HG03139 (cell line): ENCODE measurements around the gene MAB21L3.

ENCODE experiments used
- ATAC-seq: cut with Tn5 transposase; IDR thresholded peaks from one replicate; pipeline ENCODE4 v1.9.1; 2021; ENCODE audit not compliant: unreplicated experiment

The MAB21L3 gene

DNA sequence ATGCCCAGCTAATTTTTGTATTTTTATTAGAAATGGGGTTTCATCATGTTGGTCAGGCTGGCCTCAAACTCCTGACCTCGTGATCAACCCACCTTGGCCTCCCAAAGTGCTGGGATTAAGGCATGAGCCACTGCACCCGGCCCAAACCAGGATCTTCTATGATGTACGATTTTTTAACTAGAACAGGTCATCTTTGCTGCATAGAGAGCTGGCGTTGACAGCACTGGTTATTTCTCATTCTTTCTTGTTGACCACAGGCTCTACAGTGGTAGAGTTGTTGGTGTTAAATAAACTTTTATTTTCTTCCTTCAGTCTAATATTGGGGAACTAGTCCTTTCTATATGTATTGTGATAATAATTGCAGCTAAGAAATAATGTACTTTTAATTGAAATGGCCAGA, 3.8 kb upstream of the MAB21L3 start:
- ATAC-seq = no peak

DNA sequence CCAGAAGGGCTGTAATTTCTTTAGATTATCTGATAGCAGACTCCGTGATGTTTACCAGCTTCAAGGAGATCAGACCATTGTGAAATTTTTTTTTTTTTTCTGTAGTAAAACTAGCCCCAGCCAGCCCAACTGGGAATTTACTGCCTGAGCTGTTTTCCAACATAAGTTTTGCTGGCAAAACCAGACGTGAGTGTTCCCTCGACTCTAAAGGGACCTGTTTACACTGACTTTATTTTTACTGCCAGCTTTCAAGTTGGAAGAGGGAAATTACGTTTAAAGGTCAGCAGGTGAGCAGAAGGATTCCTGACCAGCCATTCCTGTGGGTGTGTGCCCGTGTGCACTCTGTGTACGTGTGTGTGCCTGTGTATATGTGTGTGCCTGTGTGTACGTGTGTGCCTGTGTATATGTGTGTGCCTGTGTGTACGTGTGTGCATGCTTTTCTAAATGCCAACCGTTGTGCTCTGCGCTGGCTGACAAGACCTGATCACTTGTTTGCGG, 374 bp downstream of the MAB21L3 start:
- no peak for ATAC-seq

- no peak for ATAC-seq
Measured at GRCh38 chr1:116112388-116113140, 1.4 kb downstream of the MAB21L3 start.

- ATAC-seq = no peak
Measured at GRCh38 chr1:116113615-116114014, 2.4 kb downstream of the MAB21L3 start.

- ATAC-seq = no peak
Measured at GRCh38 chr1:116115476-116116439, 4.6 kb downstream of the MAB21L3 start.

DNA sequence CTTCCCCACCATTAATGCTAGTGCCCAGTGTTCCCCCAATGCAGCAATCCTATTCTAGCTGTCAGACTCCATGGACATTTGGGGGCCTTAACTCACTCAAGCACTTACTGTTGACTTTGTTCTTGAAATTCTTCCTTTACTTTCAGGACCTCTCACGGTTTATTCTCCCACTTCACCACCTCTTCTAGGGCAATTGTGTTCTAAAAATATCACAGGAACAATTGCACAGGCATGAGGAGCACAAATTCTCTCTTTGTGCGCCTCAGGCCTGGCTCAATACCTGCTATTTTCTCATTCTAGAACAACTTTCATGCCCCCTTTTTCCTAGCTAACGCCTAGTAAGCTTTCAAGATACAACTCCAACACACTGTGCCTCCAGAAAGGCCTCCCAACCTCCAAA, 7.3 kb downstream of the MAB21L3 start:
- ATAC-seq = no peak

- ATAC-seq = no peak
Measured at GRCh38 chr1:116119876-116120275, 8.7 kb downstream of the MAB21L3 start.

DNA sequence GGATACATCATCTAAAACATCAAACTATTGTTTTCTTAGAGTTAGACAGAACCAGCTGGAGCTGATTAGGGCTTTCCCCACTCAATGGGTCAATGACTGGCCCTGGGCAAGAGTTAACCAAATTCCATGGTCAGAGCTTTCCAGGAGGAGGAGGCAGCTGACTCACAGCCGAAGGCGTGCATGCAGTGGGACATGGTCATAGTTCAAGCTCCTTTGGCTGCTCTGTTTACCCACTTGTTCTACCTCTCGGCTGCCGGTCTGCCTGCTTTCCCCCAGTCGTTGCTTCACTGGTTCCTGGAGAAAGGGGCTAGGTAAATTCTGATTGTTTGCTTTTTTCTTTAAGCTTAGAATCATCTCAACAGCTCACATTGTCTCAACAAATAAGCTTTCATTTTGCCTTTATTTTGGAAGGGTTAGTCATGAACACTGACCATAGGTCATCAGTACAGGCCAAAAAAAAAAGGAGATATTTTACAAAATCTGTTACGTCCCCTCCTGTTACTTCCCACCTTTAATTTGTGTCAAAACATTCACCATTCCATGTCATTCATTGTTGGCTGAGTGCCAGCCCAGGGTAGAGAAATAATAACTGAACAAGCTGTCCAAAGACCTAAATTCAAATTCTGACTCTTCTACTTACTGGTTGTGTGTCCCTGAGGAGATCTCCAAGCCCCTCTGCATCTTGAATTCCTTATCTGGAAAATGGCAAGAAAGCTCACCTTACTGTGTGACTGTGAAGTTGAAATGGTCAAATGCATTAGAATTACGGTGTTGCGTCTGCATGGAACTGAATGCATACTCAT, 12.0 kb downstream of the MAB21L3 start:
- ATAC-seq = no peak

DNA sequence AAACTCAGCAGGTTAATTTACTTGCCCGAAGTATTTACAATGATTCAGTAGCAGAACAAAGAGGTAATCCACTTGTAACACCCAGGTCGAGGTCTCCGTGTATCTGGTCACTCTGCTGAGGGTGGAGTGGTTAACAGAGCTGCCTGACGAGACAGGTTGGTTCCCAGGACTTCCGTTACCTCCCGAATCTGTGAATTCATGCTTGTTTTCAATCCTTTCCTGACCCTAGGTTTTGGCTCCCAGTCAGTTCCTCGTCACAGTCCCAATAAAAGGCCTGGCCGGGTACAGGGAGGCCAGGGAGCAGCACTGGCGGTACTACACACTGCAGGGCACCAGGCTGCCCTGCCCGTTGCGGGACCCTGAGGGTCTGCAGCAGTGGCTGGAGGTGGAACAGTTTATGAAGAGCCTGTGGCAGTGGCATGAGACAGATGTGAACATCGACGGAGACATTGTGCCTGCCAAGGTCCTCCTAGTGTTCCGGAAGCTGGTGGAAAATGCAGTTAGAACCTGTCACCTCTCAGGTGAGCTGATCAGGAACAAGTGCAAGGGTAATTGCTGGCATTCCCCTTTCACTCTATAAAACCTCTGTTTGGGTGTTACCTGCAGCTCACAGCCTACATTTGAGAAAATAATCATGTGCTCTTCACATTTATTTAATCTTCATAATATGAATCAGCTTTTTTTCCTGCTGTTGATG, 12.8 kb downstream of the MAB21L3 start:
- no peak for ATAC-seq

GRCh38 chr1:116125758-116126157, 14.6 kb downstream of the MAB21L3 start:
- ATAC-seq = no peak

- ATAC-seq = no peak
Measured at GRCh38 chr1:116126281-116126680, 15.1 kb downstream of the MAB21L3 start.

DNA sequence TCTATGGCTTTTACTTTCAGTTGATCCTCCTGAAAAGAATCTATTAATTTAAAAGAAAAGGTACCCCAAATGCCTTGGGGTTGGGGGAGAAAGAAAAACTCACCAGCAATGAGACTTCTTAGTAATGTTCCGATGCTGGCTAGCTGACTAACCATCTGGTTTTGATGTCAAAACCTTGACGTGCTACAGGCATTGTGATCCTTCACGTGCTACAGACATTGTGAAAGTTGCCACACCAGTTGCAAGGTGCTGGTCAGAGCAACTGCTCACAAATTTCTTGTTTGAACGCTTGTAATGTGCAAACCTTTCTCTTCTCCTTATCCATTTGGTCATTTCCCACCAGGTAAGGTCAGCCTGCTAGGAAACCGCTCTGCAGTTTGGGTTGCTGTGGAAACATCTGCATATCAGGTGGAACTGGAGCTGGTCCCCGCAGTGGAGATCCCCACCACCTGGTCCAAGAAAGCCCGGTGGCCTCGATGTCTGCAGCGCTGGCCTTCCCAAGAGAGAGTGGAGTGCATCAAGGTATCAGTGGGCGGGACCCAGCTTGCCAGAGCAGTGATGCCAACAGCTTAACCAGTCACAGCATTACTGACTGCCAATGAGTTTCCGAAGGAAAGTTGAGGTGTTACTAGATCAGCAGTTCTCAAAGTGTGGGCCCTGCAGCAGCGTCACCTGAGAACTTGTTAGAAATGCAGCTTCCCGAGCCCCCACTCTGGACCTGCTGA, 16.1 kb downstream of the MAB21L3 start:
- ATAC-seq = no peak

- ATAC-seq = no peak
Measured at GRCh38 chr1:116127848-116128540, 16.8 kb downstream of the MAB21L3 start.

GRCh38 chr1:116128664-116129063, 17.5 kb downstream of the MAB21L3 start:
- no peak for ATAC-seq

DNA sequence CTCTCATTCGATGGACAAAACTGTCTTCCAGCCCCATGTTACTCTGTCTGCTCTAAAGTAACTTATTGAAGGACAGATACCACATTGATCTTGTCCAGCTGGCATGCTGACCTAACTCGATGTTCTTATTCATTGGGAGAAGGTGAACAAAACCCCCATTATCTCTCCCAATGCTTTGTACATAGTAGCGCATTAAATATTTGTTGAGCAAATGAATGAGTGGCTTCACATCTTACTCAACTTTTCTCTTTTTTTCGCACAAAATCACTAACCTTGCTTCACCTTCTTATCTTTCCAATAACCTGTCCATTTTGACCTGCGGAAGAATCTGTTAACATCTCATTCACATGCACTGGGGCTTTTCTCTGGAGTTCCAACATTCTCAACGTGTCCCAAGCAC, 18.3 kb downstream of the MAB21L3 start:
- ATAC-seq = no peak

- ATAC-seq = no peak
Measured at GRCh38 chr1:116130356-116130755, 19.2 kb downstream of the MAB21L3 start.

DNA sequence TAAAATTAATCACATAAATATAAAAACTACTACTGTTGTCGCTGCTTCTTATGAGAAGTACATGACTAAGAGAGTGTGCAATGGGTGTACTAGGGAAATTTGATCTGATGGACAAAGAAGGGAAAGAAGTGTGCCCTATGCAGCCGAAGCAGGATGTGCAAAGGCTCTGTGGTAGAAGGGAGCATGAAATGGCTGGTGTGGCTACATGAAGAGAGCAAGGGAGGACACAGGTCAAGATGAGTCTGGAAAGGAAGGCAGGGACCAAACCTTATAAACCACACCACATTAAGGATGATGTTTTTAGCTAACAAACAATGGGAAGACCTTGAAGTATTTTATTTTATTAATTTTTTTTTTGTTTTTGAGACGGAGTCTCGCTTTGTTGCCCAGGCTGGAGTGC, 20.0 kb downstream of the MAB21L3 start:
- no peak for ATAC-seq

DNA sequence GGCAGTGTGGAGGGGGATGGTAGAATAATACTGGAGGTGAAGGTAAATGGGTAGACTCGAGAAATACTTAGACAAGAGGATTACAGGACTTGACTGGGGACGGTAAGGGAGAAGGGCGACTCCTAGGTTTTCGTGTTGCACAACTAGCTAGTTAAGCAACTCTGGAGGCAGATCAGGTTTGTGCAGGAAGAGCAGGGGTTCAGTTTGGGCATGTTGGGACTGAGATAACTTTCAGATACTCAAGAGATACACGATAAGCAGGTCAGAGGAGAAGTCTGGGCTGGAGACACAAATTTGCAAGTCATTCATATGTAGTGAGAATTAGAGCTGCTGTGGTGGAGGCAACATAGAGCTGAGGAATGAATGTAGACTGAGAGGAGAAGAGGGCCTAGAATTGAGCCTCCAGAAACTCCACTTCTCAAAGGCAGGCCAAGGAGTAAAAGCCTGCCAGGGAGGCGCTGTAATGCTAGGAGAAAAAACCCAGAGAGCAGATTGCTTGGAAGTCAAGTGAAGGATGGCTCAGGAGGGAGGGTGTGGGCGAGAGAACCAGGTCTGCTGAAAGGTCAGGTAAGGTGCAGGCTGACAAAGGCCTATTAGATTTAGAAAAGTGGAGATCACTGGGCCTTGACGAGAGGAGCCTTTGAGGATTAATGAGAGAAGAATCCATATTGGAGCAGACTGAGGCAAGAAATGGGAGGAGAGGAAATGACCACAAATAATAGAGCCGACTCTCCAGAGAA, 20.8 kb downstream of the MAB21L3 start:
- ATAC-seq = no peak
